Measurements from ENCODE around the gene KLHL36.

DNA sequence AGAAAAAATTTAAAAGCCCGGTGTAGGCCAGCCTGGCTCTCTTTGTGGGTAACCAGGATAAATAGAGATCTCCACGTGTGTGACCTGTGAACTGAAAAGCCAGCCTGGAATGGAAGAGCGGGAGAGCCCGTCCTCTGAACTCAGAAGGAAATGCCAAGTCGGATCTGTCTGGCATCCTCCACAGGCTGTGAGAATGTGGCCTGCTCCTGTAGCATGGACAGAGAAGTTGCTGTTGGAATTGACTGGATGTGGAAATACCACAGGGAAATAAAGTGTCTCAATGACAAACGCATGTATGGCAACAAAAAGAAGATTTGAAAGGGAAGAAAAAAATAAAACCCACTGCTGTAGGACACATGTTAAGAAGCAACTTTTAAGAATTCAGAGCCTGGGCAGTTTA is 6.7 kb downstream of the KLHL36 start:
- no peak for TF ChIP-seq CTCF (IDR thresholded peaks at IDR 0.05)
- TF ChIP-seq EP300 (IDR thresholded peaks at IDR 0.05): no peak
- TF ChIP-seq POLR2A (IDR thresholded peaks at IDR 0.05): no peak
- TF ChIP-seq POLR2AphosphoS5 (IDR thresholded peaks at IDR 0.05): no peak

Data from suprapubic skin (tissue), 4 donors.